NB4 (cell line): ENCODE data around the gene ATP5ME.

Source experiments
- CTCF ChIP-seq: IDR thresholded peaks from one replicate; pipeline ENCODE4 v1.5.1; 2012; ENCODE audit warnings: low read depth, low read length
- POLR2A ChIP-seq: IDR thresholded peaks from 2 replicates; pipeline ENCODE4 v1.6.1; 2011; ENCODE audit warnings: mild to moderate bottlenecking; ENCODE audit not compliant: insufficient read length; ENCODE audit errors: extremely low read depth

GRCh38 chr4:661231-661630 is 12.8 kb downstream of the ATP5ME start:
- no peak for TF ChIP-seq CTCF
- TF ChIP-seq POLR2A, result no peak
